Chondrocyte (in vitro differentiated cells): ENCODE results near the gene ITPK1. TPM values are rescaled to one million over a fixed set of nuclear protein-coding genes. Genes with fewer than 3 reads are reported as not detected.

Experiments used
- DNase-seq: peaks from one replicate; pipeline ENCODE4 v3.0.0; 2021; ENCODE audit warnings: mixed read lengths, low spot score
- H3K27ac Mint-ChIP-seq: one replicate; pipeline ENCODE4 v1.8.0; 2021; ENCODE audit warnings: mild to moderate bottlenecking, moderate library complexity, mixed read lengths; ENCODE audit not compliant: unreplicated experiment
- H3K27me3 Mint-ChIP-seq: 2 replicates; pipeline ENCODE4 v1.8.0; 2021; ENCODE audit warnings: low read depth, mixed read lengths
- H3K36me3 Mint-ChIP-seq: 2 replicates; pipeline ENCODE4 v1.8.0; 2021; ENCODE audit warnings: low read depth, mixed read lengths
- H3K4me1 Mint-ChIP-seq: 2 replicates; pipeline ENCODE4 v1.8.0; 2021; ENCODE audit warnings: low read depth, mild to moderate bottlenecking, mixed read lengths
- H3K4me3 Mint-ChIP-seq: one replicate; pipeline ENCODE4 v1.8.0; 2021; ENCODE audit warnings: mild to moderate bottlenecking, moderate library complexity, mixed read lengths; ENCODE audit not compliant: unreplicated experiment
- H3K9me3 Mint-ChIP-seq: 2 replicates; pipeline ENCODE4 v1.8.0; 2021; ENCODE audit warnings: low read depth, mixed read lengths
- total RNA-seq: library from RNA; stranded (reverse); gene quantifications from 3 replicates; pipeline ENCODE4 v1.2.1, GENCODE V29; 2021
- TF ChIP-seq, protein P1 (sequence below): fragments of 200-600 bp; sonication (generic); IDR thresholded peaks from 2 replicates; pipeline ENCODE4 v1.5.0; 2021; ENCODE audit warnings: antibody characterized with exemption, mild to moderate bottlenecking, moderate library complexity

The ITPK1 gene
- total RNA-seq, 1 donor from 2014 or later: 27.7 TPM

GRCh38 chr14:93061380-93062012 is 54.2 kb downstream of the ITPK1 start:
- no peaks in the 10 kb centered on the region for H3K36me3 Mint-ChIP-seq
- TF ChIP-seq, protein P1, sequence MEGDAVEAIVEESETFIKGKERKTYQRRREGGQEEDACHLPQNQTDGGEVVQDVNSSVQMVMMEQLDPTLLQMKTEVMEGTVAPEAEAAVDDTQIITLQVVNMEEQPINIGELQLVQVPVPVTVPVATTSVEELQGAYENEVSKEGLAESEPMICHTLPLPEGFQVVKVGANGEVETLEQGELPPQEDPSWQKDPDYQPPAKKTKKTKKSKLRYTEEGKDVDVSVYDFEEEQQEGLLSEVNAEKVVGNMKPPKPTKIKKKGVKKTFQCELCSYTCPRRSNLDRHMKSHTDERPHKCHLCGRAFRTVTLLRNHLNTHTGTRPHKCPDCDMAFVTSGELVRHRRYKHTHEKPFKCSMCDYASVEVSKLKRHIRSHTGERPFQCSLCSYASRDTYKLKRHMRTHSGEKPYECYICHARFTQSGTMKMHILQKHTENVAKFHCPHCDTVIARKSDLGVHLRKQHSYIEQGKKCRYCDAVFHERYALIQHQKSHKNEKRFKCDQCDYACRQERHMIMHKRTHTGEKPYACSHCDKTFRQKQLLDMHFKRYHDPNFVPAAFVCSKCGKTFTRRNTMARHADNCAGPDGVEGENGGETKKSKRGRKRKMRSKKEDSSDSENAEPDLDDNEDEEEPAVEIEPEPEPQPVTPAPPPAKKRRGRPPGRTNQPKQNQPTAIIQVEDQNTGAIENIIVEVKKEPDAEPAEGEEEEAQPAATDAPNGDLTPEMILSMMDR: no peak
- peaks cover 24% of the 10 kb centered on the region for H3K4me1 Mint-ChIP-seq
- DNase-seq: no peak
- no peak overlapping the region for H3K27ac Mint-ChIP-seq
- no peak overlapping the region for H3K4me3 Mint-ChIP-seq
- H3K27me3 Mint-ChIP-seq: no peaks in the 10 kb centered on the region
- no peaks in the 10 kb centered on the region for H3K9me3 Mint-ChIP-seq

- no peaks in the 10 kb centered on the region for H3K27me3 Mint-ChIP-seq
- TF ChIP-seq, protein P1: no peak
- no peak overlapping the region for H3K4me3 Mint-ChIP-seq
- no peak overlapping the region for H3K27ac Mint-ChIP-seq
- peaks cover 23% of the 10 kb centered on the region for H3K4me1 Mint-ChIP-seq
- H3K9me3 Mint-ChIP-seq: no peaks in the 10 kb centered on the region
- H3K36me3 Mint-ChIP-seq: no peaks in the 10 kb centered on the region
- DNase-seq: no peak
Measured at GRCh38 chr14:93060841-93061240, 54.9 kb downstream of the ITPK1 start.

DNA sequence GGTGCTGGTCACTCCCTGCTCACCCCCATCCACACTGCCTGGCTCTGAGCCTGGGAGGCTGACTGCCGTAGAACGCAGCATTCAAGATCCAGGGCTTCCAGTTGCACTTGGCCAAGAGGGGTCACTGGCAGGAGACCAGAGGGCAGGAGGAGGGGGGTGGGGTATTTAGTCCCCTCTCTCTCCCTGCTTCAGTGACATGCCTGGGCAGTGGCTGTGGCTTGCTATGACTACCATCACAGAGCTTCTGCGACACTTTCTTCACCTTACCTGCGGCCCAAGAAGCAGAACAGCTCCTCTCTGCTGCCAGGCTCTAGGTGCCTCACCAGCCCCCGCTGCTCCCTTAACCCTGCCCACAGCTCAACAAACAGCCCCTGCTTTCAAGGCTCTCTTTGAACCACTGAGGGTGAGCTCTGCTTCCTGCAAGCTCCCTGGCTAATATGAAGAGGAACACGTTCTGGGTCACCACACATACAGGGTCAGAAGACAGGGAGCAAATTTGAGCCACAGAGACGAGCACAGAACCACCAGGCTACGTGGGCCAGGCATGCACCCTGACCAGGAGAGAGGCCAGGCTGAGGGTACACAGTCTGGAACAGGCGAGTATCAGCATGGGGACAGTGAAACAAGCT is 55.7 kb downstream of the ITPK1 start:
- Mint-ChIP-seq H3K9me3 (no peaks in the 10 kb centered on the region), H3K4me3 (no peak overlapping the region), H3K36me3 (no peaks in the 10 kb centered on the region), H3K4me1 (peaks cover 15% of the 10 kb centered on the region), H3K27me3 (no peaks in the 10 kb centered on the region), H3K27ac (no peak overlapping the region)
- TF ChIP-seq, protein P1: no peak
- no peak for DNase-seq

DNA sequence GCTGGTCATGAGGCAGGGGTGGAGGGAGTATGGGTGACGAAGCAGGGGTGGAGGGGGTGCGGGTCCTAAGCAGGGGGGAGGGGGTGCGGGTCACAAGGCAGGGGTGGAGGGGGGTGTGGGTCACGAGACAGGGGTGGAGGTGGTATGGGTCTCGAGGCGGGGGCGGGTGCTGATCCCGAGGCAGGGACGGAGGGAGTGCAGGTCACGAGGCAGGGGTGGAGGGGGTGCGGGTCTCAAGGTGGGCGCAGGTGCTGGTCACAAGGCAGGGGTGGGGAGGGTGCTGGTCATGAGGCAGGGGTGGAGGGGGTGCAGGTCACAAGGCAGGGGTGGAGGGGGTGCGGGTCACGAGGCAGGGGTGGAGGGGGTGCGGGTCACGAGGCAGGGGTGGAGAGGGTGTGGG is 56.5 kb downstream of the ITPK1 start:
- TF ChIP-seq, protein P1: no peak
- no peak for DNase-seq
- H3K4me1 Mint-ChIP-seq: peaks cover 7% of the 10 kb centered on the region
- no peaks in the 10 kb centered on the region for H3K9me3 Mint-ChIP-seq
- no peaks in the 10 kb centered on the region for H3K36me3 Mint-ChIP-seq
- H3K27me3 Mint-ChIP-seq: no peaks in the 10 kb centered on the region
- H3K4me3 Mint-ChIP-seq: no peak overlapping the region
- H3K27ac Mint-ChIP-seq: no peak overlapping the region

GRCh38 chr14:93057586-93058280 is 58.0 kb downstream of the ITPK1 start:
- Mint-ChIP-seq H3K27me3 (no peaks in the 10 kb centered on the region), H3K36me3 (no peaks in the 10 kb centered on the region), H3K27ac (no peak overlapping the region), H3K4me1 (peaks cover 7% of the 10 kb centered on the region), H3K9me3 (no peaks in the 10 kb centered on the region), H3K4me3 (no peak overlapping the region)
- DNase-seq: no peak
- TF ChIP-seq, protein P1: no peak
